Measurements from ENCODE around the gene PSMD13.
A peak's percentile ranks its signal among the peaks of the same experiment; 100 is the strongest.

Gene PSMD13

DNA sequence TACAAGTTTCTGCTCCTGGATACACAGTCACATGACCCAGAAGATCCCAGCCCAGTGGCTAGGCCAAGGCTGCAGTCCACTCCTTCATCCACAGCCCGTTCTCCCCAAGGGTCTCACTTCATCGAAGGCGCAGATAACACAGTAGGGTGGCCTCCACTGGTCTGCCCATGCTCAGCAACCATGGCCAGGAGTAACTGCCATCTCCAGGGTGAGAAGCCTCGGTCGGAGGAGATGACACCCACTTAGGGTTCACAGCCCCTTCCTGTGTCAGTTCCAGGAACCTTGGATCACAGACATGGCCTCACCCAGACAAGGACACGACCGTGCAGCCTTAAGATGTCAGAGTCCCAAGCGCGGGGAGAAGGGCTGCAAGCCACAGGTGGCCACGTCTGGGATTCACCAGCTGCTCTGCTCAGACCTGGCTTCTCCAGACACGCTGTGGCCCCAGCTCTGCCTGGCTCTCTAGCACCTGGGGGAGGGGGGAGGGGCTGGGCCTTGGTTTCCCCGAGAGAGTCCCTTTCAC, 32.1 kb upstream of the PSMD13 start:
- DNase-seq (ENCODE audit: low read depth, low spot score): no peak

DNA sequence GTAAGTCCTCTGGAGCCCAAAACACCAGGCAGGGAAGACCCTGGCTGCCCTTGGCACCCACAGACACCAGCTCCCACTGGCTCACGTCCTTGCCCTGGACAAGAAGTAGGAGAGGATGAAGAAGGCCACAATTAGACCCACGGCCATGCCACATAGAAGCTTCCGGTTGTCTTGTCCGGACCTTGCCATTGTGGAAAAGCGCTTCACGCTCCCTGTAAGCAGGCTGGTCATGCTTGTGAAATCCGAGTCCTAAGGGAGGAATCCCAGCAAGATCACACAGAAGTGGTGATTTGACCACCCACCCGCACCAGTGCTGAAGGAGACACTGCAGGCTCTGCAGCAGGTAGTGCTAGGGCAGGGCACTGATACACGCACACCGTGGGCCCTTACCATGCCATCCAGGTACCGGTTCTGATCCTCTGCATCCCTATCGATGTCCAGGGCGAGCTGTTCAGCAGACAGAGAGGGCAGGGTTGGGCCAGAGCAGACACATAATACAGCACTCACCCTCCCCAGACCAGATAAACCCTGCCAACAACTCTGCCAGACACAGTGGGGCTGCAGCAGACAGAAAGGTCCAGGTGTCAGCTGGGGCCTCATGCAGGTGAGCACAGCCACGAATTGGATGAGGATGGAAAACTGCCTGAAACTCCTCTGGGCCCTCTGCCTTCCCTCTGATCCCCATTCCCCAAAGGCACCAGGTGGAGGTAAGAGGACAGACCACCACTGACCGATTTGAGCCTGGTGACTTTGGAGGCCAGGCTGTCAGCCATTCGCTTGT, 31.4 kb upstream of the PSMD13 start:
- DNase-seq (ENCODE audit: low read depth, low spot score): no peak

DNA sequence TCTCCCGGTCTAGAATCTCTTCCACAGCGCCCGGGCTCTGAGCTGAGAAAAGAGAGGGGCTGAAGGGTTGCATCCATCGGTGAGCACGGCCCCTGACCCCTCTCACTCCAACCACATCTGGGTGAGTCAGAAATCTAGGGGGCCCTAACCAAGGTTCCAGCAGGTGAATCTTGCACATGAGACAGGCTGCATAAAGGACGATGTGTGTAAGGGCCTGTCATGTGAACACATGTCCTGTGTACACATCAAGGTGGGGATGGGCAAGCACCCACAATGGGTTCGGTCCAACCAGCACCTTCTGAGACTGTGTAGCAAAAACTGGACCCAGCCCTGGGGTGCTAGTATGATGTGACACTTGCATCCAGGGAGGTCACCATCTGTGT, 30.8 kb upstream of the PSMD13 start:
- DNase-seq (ENCODE audit: low read depth, low spot score): no peak

DNA sequence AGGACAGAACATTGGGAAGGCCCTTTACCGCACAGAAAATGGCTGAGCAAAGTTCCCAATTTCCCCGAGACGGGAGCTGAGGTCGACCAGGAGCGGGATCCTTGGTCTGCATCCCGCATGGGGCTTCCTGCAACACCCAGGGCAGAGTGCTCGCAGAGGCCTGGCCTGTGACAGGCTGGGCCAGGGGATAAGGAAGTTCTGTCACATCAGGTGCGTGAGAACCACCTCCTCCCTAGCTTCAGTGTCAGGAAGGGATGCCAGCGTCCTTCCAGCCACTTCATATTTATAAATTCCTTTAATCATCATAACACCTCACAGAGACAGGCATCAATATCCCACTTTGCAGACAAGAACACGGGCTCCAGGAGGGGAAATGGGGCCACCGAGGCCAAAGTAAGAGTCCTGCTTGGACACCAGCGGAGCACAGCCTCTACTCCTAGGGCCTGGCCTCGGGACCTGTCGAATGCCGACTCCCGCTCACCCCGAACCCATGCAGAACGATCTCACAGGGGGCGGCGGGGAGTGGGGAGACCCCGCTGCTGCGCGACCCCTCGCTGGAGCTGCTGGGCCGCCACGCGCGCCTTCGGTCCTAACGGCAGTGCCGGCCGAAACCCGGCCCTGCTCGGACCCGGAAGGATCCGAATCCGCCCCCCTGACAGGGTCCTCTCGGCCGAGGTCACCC, 30.1 kb upstream of the PSMD13 start:
- no peak for DNase-seq (ENCODE audit: low read depth, low spot score)

DNA sequence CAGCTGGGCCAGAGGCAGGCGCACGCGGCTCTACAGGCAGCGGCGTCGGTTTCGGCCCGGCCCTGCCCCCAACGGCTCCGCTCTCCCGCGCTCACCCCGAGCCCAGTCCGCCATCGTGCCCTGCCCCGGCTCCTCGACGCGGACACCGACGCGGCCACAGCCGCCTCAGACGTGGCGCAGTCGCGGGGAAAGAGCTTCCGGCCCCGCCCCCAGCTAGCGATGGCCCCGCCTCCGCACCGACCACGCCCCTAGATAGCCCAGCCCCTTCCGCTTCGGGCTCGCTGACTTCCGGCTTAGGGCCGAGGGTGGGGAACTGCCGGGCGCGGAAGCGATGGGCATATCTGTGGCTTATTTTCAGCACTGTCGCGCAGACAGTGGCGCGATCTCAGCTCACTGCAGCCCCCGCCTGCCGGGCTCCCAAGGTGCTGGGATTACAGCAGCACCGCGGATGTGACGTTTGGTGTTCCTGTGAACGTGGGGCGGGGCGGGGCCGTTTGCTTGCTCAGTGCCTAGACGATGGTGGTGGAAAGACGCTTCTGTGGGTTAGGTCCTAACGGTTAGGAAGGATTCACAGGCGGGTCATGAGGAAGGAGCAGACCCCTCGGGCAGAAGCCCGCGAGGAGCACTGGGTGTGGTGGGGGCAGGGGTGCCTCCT, 29.4 kb upstream of the PSMD13 start, which contains the start of the genes BET1L and RIC8A:
TSS of gene BET1L (minus strand) at position 192 of the 655 bp plus-strand sequence. CDS start at position 114, 78 bp downstream.
TSS of gene RIC8A (plus strand) at position 501 of the 655 bp plus-strand sequence. CDS start 1,147 bp downstream, outside the sequence.
- DNase-seq (ENCODE audit: low read depth, low spot score): peak; percentile 94

DNA sequence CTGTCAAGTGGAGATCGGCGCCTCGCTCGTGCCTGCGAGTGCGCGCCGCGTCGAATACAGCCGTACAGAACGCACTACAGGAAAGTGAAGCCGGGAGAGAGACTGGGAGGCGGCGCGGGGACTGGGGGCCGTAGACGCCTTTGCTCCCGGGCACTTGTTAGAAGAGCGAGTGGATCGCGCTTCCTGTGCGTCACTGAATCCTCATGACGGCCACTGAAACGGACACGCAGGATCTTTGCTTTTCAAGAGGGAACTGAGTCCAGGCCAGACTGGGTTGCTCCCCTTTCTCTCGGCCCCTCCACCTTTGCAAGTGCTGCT, 29.0 kb upstream of the PSMD13 start:
- DNase-seq (ENCODE audit: low read depth, low spot score): no peak

DNA sequence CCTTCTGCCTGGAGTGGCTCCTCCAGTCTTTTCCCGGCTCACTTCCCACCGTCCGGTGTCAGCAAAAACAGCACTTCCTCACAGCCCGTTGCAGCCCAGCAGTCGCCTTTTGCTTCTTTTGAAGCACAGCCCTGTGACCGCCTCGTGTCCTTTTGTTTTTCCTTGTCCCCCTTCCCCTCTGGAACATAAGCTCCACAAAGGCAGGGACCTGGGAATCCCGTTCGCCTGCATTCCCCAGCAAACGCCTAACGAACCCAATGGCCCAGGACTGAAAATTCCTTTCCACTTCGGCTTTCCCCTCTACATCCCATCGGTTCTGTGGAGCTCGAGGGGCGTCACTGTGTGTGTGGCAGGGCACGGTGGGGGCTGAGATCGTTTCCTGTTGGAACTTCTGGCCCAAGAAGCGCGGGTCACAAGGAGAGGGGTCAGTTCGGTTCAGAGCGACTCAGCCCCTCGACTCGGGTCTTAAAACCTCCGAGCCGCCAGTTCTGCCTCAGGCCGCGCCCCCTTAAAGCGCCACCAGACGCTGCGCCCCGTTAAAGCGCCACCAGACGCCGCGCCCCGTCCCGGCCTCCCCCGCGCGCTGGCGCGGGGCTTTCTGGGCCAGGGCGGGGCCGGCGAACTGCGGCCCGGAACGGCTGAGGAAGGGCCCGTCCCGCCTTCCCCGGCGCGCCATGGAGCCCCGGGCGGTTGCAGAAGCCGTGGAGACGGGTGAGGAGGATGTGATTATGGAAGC, 28.4 kb upstream of the PSMD13 start:
- peak; percentile 65 for DNase-seq (ENCODE audit: low read depth, low spot score)

DNA sequence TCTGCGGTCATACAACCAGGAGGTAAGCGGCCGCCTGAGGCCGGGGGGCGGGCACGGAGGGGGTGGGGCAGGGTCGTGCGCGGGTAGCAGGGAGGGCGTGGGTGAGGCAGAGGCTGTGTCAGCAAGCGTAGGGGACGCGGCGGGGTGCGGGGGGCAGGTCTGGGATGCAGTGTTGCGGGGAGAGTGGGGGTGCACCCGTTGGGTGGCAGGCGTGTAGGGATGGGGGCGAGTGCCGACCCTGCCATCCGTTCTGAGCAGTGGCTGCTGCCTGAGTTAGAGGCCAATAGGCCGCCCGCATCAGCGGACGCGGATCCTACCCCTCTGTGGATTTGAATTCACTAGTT, 27.9 kb upstream of the PSMD13 start:
- DNase-seq (ENCODE audit: low read depth, low spot score): no peak

DNA sequence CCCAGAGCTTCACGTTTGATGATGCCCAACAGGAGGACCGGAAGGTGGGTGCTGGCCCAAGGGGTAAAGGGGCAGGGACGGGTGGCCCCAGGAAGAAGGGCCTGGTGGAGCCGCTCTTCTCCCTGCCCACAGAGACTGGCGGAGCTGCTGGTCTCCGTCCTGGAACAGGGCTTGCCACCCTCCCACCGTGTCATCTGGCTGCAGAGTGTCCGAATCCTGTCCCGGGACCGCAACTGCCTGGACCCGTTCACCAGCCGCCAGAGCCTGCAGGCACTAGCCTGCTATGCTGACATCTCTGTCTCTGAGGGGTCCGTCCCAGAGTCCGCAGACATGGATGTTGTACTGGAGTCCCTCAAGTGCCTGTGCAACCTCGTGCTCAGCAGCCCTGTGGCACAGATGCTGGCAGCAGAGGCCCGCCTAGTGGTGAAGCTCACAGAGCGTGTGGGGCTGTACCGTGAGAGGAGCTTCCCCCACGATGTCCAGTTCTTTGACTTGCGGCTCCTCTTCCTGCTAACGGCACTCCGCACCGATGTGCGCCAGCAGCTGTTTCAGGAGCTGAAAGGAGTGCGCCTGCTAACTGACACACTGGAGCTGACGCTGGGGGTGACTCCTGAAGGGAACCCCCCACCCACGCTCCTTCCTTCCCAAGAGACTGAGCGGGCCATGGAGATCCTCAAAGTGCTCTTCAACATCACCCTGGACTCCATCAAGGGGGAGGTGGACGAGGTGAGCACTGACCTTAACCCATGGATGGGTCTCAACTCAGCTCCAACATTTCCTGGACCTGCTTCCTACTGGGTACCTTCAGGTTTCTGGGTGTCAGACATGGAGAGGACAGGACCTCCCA, 27.3 kb upstream of the PSMD13 start:
- no peak for DNase-seq (ENCODE audit: low read depth, low spot score)

DNA sequence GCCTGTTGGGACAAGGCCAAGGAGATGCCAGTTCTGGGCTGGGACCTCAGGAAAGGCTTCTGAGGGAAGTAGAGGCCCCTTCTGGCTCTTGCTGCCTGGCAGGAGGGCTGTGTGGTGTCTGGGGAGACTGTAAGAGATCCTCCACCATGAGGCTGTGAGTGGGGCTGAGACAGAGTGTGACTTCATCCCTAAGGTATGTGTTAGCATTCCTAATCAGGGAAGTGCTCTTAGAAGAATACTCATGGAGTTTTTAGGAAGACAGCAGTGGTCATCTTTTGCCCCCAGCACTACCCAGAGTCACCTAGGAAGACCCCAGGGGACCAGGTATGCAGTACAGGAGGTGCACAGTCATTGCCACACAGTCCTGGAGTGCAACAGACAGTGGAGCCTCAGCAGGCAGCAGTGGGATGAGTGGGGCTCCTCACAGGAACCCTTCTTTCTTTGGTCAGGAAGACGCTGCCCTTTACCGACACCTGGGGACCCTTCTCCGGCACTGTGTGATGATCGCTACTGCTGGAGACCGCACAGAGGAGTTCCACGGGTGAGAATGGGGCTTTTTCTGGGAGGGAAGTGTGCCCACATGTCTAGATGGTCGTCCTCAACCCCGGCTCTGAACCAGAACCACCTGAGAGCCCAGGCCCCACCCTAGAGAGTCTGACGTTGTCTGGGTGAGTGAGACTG, 26.5 kb upstream of the PSMD13 start:
- DNase-seq (ENCODE audit: low read depth, low spot score): no peak

DNA sequence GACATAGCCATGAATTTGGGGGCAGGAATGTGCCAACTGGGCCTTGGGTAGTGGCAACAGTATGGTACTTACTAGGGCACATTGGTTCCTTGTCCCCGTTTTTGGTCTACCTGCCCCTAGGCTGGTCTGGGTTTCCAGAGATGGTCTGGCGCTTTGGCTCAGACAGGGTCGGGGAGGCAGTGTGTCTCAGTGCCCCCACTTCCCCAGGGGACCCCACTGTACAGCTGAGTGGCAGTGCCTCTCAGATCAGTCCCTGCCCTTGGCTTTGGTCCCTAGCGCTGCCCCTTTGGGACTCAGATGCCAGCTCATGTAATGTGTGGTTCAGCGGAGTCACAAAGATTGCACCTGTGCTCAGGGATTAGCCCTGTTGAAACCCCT, 26.0 kb upstream of the PSMD13 start:
- no peak for DNase-seq (ENCODE audit: low read depth, low spot score)

DNA sequence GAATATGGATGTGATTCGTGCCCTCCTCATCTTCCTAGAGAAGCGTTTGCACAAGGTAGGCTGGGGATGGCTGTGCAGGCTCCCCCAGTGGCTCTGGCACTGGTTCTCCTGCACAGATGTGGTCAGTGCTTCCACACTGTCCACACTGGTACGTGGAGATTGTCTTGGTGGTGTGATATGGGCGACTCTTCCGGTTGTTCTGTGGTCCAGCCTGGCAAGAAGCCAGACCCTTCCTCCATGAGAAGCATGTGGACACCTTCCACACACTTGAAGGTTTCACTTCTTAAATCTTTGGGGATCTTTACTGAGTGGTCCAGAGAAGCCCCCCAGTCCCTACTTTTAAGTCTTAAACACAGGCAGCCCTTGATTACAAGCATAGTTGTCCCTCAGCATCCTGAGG, 25.5 kb upstream of the PSMD13 start:
- DNase-seq (ENCODE audit: low read depth, low spot score): no peak

DNA sequence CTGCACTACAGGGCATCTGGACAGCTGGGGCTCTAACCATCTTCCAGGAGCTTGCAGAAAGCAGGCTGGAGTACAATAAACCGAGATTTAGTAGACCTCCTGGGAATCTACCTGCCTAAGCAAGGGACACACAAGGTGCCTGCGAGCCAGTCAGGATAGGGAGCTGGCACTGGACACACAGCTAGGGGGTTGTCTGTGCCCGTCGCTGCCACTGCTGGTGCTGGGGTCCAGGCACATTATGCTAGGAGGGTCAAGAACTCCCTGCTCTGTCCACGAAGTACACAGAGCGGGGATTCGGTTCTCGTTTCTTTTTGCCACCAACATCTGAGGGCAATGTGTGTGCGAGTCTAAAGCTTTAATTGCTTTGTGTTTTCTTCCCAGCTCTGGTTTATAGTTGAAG, 25.0 kb upstream of the PSMD13 start:
- DNase-seq (ENCODE audit: low read depth, low spot score): no peak

DNA sequence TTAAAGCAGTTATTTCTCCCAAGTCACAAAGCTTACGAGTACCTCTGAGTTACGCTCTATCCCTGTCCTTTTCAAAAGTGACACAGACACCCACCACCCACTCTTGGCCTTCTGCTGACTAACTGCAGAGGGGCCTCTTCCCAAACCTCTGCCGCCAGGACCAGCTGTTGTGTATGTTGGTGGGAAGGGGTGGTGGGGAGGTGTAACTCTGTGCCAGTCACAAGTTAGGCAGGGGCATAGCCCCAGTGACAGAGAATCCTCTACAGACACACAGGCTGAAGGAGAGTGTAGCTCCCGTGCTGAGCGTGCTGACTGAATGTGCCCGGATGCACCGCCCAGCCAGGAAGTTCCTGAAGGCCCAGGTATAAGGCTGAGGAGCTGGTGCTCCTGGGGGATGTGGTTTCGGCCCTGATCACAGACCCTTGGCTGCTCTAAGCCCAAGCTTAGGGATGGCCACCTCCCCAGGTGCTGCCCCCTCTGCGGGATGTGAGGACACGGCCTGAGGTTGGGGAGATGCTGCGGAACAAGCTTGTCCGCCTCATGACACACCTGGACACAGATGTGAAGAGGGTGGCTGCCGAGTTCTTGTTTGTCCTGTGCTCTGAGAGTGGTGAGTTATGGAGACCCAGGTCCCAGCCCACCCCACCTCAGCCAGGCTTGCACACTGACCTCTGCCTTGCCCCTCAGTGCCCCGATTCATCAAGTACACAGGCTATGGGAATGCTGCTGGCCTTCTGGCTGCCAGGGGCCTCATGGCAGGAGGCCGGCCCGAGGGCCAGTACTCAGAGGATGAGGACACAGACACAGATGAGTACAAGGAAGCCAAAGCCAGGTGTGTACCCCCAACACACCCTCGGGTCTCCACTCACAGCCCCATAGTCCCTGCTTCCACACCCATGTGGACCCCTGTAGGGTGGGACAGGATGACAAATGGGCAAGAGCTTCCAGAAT, 24.4 kb upstream of the PSMD13 start:
- DNase-seq (ENCODE audit: low read depth, low spot score): no peak

DNA sequence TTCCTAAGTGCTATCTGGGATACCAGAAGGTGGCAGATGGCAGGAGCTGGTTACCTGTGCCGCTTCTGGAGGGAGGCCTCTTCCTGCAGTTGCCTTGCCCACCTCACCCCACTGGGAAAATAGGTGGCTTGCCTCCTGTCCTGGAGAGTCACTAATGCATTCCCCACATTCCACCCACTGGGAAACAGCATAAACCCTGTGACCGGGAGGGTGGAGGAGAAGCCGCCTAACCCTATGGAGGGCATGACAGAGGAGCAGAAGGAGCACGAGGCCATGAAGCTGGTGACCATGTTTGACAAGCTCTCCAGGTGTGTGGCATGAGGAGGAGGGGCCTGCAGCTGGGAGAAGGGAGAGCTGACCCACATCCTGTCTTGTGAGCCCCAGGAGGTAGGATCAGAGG, 23.7 kb upstream of the PSMD13 start:
- DNase-seq (ENCODE audit: low read depth, low spot score): no peak

DNA sequence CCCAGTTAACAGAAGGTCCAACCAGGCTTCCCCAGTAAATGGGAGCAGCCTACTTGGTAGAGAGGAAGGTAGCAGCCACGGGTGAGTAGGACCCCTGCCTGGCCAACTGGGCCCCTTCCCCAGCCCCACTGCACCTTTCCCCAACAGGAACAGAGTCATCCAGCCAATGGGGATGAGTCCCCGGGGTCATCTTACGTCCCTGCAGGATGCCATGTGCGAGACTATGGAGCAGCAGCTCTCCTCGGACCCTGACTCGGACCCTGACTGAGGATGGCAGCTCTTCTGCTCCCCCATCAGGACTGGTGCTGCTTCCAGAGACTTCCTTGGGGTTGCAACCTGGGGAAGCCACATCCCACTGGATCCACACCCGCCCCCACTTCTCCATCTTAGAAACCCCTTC, 22.7 kb upstream of the PSMD13 start:
- DNase-seq (ENCODE audit: low read depth, low spot score): no peak

DNA sequence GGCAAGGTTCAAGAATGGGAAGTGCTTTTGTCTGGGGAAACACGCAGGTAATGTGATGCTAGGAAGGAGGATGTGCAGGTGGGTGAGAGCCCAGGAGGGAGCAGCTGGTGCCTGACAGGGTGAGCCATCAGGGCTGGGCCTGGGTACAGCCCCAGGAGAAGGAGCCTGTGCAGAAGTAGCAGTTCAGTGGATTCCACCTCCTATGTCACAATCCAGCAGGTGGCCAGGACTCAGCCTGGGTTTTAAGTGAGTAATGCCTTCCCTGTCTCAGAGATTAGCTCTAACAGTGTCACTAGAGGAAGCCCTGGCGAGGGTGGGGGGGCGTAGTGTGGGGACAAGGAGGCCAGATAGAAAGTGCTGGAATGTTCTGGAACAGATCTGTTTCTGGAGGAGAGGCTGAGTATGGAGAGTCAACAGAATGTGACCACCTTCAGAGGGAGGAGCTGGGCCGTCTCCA, 21.2 kb upstream of the PSMD13 start:
- DNase-seq (ENCODE audit: low read depth, low spot score): no peak

DNA sequence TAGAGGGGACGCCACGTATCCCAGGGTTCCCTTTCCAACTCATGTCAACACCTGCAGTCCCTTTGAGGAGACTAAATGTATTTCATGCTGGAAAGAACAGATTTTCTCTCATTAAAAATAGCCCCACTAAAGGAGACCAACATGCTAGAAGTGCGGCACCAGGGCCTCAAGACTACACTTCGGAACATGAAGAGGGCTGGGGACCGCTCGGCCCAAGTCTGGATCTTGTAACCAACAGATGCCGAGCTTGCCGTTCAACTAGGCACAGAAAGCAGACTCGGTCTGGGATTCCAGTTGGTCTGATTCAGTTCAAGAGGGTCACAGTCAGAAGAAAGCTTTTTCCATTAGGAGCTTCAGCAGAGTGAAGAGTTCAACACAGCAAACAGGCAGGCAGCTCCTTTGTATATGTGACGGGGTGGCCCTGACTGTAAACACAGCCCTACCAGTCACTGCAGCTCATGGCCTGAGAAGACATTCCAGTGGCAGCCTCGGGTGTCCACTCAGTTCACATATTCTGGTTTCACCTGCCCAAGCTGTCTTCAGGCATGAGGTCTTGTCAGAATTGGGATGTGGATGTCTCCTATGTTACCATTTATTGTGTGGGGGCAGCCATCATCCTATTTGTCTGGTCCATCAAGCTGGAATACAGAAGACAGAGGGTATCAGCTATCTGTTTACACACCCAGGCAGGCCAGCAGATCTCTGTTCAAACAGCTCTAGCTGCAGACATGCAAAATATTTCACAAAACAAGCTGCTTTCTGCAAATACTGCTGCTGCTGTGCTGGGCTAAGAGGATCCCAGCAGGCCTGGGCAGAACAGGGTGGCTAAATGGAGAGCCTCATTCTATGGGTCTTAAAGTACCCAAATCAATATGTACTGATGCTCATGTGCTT, 20.4 kb upstream of the PSMD13 start:
- DNase-seq (ENCODE audit: low read depth, low spot score): no peak
